Measurements from ENCODE around the gene GUK1. TPM values are rescaled to one million over a fixed set of nuclear protein-coding genes. Genes with fewer than 3 reads are reported as not detected.

GUK1 gene
- polyA plus RNA-seq, 3 donors = 262 to 391 (median 316) TPM

GRCh38 chr1:228091084-228091483 lies 49.0 kb upstream of the GUK1 start:
- no peaks in the 10 kb centered on the region for H3K27me3 ChIP-seq (ENCODE audit: control insufficient read depth in 2 of 2, insufficient read depth in 2 of 2, low read length in 2 of 2)
- TF ChIP-seq CTCF (IDR thresholded peaks at IDR 0.05) = no peak
- peak overlapping the region in 1 of 2 donors; percentile 94 for H3K27ac ChIP-seq (ENCODE audit: low read depth in 1 of 2, low read length in 2 of 2)
- Mint-ChIP-seq H3K4me1 (peaks cover 74% of the 10 kb centered on the region), H3K4me3 (no peak overlapping the region), H3K27ac (peak overlapping the region in 6 of 7 donors; percentile 8 to 99 (median 97)), H3K27me3 (ENCODE audit: low read depth in 3 of 3) (peaks cover 0 to 5% (median 4%) of the 10 kb centered on the region in 3 donors), H3K9me3 (peaks cover 5 to 16% (median 10%) of the 10 kb centered on the region in 7 donors), H3K36me3 (peaks cover 42 to 58% of the 10 kb centered on the region in 2 donors)
- intact Hi-C loops (cut with micrococcal nuclease) = no loop called here
- H3K4me1 ChIP-seq (ENCODE audit: control insufficient read depth in 1 of 2, insufficient read depth in 2 of 2, low read length in 2 of 2) = peaks cover 60 to 73% of the 10 kb centered on the region in 2 donors
- H2AFZ ChIP-seq (ENCODE audit: insufficient read depth, low read depth, low read length, poor library complexity, severe bottlenecking) = no peak overlapping the region
- H3K9me3 ChIP-seq (replicated peaks in 1 of 2; ENCODE audit: control insufficient read depth in 1 of 2, insufficient read depth in 1 of 2, low read length in 2 of 2) = peaks cover 9 to 15% of the 10 kb centered on the region in 2 donors
- H3K36me3 ChIP-seq (replicated peaks in 1 of 2; ENCODE audit: control insufficient read depth in 1 of 2, insufficient read depth in 2 of 2, low read length in 2 of 2) = peaks cover 7 to 48% of the 10 kb centered on the region in 2 donors
- H3K4me2 ChIP-seq (replicated peaks; ENCODE audit: extremely low read depth, low read length, poor library complexity, severe bottlenecking) = no peak overlapping the region
- peaks cover 100% of the 10 kb centered on the region for H4K20me1 ChIP-seq (ENCODE audit: insufficient read depth, low read length)
- peaks cover 100% of the 10 kb centered on the region for H3K79me2 ChIP-seq (ENCODE audit: insufficient read depth, low read length)
- DNase-seq = no peak
- H3K9ac ChIP-seq (ENCODE audit: insufficient read depth, low read length, poor library complexity, severe bottlenecking) = no peak overlapping the region
- WGBS (ENCODE audit: insufficient coverage) = 89% methylated on average over 2 of the region's 4 CpGs
- H3K4me3 ChIP-seq (replicated peaks in 1 of 3; ENCODE audit: low read depth in 2 of 3, low read length in 3 of 3) = peak overlapping the region in 1 of 3 experiments; percentile 64

GRCh38 chr1:228092342-228093049 lies 47.6 kb upstream of the GUK1 start:
- H3K27me3 Mint-ChIP-seq (ENCODE audit: low read depth in 3 of 3) = peaks cover 0 to 5% (median 4%) of the 10 kb centered on the region in 3 donors
- peaks cover 46 to 59% of the 10 kb centered on the region in 2 donors for H3K4me1 ChIP-seq (ENCODE audit: control insufficient read depth in 1 of 2, insufficient read depth in 2 of 2, low read length in 2 of 2)
- no peaks in the 10 kb centered on the region for H3K27me3 ChIP-seq (ENCODE audit: control insufficient read depth in 2 of 2, insufficient read depth in 2 of 2, low read length in 2 of 2)
- peaks cover 5 to 16% (median 10%) of the 10 kb centered on the region in 7 donors for H3K9me3 Mint-ChIP-seq
- H3K79me2 ChIP-seq (ENCODE audit: insufficient read depth, low read length) = peaks cover 100% of the 10 kb centered on the region
- H3K27ac Mint-ChIP-seq = peak overlapping the region in 6 of 7 donors; percentile 41 to 80 (median 68)
- peaks cover 9 to 15% of the 10 kb centered on the region in 2 donors for H3K9me3 ChIP-seq (replicated peaks in 1 of 2; ENCODE audit: control insufficient read depth in 1 of 2, insufficient read depth in 1 of 2, low read length in 2 of 2)
- H3K4me2 ChIP-seq (replicated peaks; ENCODE audit: extremely low read depth, low read length, poor library complexity, severe bottlenecking) = no peak overlapping the region
- intact Hi-C loops (cut with micrococcal nuclease) = no loop called here
- peaks cover 50 to 72% of the 10 kb centered on the region in 2 donors for H3K36me3 Mint-ChIP-seq
- no peak overlapping the region for H3K4me3 Mint-ChIP-seq
- peak overlapping the region in 1 of 2 donors; percentile 94 for H3K27ac ChIP-seq (ENCODE audit: low read depth in 1 of 2, low read length in 2 of 2)
- no peak for TF ChIP-seq CTCF (IDR thresholded peaks at IDR 0.05)
- peaks cover 14 to 62% of the 10 kb centered on the region in 2 donors for H3K36me3 ChIP-seq (replicated peaks in 1 of 2; ENCODE audit: control insufficient read depth in 1 of 2, insufficient read depth in 2 of 2, low read length in 2 of 2)
- peak in 1 of 3 donors; percentile 4 for DNase-seq
- no peak overlapping the region for H3K9ac ChIP-seq (ENCODE audit: insufficient read depth, low read length, poor library complexity, severe bottlenecking)
- WGBS (ENCODE audit: insufficient coverage) = 94% methylated on average over 7 of the region's 11 CpGs
- H3K4me1 Mint-ChIP-seq = peaks cover 63% of the 10 kb centered on the region
- peaks cover 100% of the 10 kb centered on the region for H4K20me1 ChIP-seq (ENCODE audit: insufficient read depth, low read length)
- no peak overlapping the region for H2AFZ ChIP-seq (ENCODE audit: insufficient read depth, low read depth, low read length, poor library complexity, severe bottlenecking)
- no peak overlapping the region for H3K4me3 ChIP-seq (replicated peaks in 1 of 3; ENCODE audit: low read depth in 2 of 3, low read length in 3 of 3)
